ENCODE measurements around the gene ANO2.
A peak's percentile ranks its signal among the peaks of the same experiment; 100 is the strongest.
"Not testable (repeated sequence)": the region's sequence is repeated elsewhere in the genome, so short reads cannot be mapped to it uniquely, and the experiment has no call there.

The ANO2 gene

DNA sequence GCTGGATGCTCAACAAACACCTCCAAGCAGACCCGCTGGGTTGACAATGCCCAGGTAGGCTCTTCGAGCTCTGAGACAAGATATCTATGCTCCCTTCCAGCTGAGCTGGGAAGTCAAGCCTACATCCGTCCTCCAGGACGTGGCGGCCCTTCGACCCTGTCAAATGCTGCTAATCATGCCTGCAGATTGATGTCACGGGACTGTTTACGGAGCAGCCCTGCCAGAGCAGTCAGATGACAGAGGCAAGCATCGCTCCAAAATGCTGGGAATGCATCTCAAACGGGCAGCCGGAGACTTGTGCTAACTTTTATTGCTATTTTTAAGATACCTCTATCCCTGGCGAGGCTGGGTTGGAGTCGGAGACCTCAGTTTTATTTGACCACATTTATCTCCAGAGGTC, 373.9 kb downstream of the ANO2 start:
- no peak for DNase-seq

DNA sequence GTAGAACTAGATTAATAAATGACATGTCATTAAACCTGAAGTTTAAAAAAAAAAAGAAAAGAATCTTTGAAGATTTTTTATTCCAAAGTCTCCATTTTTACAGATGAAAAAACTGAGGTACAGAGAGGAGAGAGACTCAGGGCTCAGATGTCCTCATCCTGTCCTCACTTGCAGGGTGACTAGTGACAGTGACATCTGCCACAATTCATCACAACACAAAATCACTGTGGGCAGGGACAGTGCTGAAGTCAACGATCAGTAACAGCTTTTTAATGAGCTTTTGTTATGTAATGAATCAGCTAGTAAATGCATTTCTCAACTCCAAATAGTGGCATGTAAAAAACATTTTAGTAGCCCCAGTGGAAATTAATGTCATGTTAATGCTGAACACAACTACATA, 374.6 kb downstream of the ANO2 start:
- DNase-seq: no peak

DNA sequence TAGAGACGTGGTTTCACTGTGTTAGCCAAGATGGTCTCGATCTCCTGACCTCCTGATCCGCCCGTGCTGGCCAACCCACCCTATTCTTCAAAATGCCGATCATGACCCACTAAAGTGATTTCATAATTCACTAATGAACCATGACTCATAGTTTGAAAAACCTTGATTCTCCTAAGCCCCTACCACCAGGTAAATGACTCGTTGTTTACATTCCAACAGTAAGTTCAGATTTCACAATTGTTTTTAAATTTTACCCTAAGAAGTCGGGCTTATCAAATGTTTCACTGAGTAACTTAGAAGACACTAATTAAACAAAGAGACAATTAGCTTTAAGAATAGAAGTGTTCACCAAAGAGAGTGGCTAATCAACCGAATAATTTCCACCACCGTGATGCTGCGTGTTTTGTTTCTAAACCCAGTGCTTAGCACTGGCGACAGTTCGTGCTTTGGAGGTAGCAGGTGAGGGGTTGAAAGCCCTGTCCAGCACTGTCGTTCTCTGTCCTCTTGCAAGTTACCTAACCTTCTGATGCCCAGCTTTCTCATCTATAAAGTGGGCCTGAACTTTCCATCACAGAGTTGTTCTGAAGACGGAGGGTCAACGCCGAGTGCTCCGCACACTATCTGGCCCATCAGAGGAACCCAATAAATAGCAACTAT, 376.6 kb downstream of the ANO2 start:
- DNase-seq: no peak

DNA sequence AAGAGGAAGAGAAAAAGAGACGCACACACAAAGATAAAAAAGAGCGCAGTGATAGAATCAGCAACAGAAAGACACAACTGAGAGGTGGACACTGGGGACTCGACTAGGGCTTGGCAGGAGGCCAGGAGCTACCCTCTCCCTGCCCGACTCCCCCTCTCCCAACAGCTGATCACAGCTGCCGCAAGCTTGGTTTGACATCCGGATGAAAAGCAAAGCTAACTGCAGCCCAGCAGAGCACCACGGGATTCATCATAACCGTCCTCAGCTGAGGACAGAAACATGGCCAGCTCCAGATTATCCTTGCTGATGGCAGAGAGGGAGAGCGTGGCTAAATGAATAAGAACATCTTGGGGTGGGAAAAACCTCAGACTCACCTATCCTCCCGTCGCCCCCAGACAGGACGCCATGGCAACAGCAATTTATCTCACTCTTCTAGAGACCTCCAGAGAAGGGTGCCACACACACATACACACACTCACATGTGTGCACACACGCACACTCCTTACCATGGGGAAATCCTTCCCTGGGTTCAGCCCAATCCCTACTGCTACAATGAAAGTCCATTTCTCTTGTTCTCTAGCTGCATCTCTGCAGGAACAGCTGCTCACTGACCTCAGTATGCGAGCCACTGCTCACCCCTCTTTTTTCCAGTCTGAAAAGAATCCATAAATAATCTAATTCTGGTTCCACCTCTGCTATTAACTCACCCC, 377.9 kb downstream of the ANO2 start:
- no peak for DNase-seq

DNA sequence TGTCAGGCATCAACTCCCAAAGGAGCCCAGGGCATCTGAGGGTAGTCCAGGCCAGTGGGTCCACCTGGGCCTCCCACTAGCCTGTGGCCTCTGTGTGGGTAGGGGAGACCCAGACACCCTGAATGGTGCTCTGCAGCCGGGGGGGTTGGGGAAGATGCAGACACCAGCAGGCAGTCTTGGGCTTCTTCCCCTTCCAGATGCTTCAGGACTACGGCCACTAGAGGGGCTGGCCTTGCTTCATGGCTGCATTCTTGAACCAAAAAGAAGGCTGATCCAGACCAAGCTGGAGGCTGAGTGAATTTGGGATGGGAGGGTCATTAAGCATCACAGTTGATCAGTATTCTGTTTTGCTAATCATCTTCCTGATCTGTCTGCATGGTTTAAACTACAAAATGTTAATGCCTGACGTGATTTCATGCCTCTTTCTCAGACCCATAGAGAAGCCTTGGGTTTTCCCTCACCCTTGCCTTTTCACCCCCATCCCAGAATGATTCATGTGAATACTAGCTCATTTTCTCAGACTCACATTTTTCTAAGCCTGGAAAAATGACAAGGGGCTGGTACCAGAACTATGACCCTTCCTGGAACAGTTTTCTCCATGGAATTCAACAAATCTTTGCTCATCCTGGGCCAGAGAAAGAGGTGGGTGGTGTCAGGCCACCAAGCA, 379.0 kb downstream of the ANO2 start:
- no peak for DNase-seq

DNA sequence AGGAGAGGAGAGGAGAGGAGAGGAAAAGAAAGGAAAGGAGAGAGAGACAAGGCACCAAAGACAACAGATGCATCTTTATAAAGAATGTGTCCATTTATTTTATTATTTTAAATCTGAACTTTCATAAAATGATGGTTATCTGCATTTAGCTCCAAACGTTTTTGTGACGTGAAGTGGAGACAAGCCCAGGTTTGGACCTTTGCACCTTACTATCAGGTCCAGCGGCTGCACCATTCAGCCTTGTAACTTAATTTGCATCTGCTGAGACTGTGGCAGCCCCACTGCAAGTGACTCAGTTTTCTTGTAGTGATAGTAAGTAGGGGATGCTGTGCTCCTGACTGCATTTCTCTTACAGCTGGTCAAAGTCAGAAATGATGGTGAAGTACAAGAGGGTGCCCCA, 382.5 kb downstream of the ANO2 start:
- no peak for DNase-seq

DNA sequence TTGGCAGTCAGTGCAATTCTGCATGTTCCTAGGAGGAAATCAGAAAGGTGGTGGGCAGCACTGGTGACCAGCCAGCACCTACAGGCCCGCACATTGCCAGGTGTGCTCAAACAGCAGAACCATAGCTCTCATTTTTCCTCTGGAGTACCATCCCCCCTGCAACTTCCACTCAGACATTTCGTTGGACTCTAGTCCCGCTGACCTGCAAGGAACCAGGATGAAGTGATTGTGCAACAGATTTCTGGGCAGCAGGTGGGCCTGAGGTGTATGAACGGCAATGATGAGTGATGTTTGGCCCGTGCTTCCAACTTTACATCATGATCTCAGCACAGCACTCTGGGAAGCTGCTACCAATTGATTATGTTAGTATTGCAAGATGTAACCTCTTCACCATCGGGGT, 383.2 kb downstream of the ANO2 start:
- DNase-seq: no peak

DNA sequence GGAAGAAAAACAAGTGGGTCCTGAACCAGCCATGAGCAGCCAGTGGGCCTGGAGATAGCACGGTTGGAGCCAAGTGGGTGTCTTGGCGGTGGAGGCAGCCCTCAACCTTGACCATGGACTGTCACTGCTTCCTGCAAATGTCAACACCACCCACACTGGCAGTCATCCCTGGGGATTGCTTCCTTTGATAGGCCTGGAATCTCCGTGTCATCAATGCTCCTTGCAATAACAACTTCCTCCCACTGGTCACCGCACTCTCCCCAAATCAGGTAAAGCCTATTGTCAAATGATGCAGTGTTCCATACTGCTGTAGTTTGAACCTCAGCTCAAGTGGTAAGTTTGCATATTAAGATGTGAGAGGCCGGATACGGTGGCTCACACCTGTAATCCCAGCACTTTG, 384.0 kb downstream of the ANO2 start:
- no peak for DNase-seq

DNA sequence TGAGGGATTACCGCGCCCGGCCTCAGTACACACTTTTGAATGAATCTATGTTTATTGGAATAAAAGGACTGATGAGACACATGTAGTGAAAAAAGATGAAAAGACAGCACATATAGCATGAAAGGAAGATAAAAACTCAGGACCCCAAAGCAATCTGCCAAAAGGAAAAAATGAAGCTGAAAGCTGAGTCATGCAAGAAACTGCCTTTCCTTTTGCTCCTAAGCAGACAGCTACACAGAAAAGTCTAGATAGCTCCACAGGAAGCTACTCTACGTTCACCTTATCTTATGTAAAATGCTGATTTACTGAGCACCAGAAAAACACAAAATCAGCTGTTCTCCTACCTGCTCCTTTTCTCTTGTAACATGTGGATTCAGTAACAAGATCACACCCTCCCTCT, 384.8 kb downstream of the ANO2 start:
- no peak for DNase-seq

DNA sequence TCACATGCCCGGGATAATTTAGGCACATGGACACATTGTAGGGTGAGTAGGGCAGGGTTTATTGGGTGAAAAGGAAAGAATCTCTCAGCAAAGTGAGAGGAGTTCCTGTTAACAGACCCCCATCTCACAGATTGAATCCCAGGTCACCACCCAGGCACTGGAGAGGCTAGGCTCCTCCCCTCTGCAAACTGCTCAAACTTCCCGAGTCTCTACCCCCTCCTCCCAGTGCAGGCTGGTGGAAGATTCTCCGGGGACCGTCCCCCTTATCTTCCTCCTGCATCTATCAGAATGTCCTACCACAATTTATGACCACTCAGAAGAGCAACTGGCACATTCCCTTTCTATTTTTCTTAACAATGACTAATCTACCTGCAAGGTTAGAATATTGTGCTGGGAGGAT, 387.2 kb downstream of the ANO2 start:
- DNase-seq: no peak

DNA sequence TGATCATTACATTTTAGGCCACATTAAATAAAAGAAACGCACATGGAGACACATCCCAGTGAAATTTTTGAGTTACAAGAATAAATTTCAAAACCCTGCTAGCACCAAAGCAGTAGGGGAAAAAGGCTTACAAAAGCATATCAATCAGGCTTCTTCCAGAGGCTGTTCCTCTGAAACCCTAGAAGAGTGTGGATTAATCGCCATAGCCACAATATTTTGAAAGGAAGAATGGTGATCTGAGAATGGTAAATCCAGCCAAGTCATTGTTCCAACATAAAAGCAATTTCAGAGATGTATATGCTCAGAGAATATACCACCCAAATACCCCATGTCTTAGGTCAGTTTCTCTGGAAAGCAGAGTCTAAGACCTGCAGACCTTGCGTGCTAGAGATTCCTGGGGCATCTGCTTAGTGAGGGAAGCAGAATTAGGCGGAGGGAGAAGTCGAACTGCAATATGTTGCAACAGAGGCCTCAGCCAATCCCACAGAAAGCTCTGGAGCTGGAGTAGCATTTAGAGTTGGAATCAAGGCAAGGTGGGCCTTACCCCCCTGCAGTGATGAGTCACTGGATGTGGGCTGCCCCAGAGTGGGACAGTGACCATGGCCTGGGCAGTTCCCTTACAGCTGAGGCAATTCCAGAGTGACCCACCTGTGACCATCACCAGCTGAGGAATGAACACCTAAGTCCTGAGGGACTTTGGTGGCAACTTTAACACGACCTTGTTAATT, 387.9 kb downstream of the ANO2 start:
- DNase-seq: no peak

DNA sequence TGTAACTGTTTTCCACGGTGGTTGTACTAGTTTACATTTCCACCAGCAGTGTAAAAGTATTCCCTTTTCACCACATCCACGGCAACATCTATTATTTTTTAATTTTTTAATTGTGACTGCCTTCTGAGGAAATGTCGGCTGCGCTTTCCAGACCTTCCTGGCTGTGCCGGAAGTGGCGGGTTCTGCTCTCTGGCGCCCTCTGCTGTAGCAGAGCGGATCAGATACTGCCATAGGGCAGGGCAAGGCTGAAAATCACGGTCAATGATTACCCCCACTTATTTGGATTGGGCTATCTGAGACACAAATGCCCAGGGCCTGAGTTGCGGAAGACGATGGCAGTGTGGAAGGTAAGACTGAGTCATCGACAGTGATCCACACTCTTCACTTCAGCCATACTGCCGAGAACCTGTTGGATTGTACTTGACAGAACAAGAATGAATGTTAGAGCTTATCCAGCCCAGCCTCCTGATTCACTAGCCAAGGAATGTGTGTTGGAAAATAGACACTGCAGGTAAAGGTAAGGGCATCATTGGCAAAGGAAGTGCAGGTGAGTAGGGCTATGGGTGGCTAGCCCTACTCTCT, 388.9 kb downstream of the ANO2 start:
- DNase-seq: peak; percentile 35

DNA sequence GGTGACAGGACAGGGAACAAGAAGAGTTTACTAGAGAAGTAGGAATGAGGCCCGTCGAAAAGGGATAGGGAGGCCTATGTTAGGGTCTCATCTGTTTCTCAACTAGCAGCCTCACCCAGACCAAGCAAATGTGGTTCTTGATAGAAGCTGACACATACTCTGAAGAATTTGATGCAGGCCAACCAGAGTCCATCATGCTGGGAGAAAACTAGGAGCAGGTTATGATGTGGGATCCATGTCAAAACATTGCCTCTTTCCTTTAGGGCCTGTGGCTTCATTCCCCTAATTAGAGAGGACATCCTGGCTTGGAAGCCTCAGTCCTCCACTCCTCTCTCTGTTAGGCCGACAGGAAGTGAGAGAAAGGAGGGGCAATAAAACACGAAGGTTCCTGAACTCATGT, 390.3 kb downstream of the ANO2 start:
- DNase-seq: no peak

DNA sequence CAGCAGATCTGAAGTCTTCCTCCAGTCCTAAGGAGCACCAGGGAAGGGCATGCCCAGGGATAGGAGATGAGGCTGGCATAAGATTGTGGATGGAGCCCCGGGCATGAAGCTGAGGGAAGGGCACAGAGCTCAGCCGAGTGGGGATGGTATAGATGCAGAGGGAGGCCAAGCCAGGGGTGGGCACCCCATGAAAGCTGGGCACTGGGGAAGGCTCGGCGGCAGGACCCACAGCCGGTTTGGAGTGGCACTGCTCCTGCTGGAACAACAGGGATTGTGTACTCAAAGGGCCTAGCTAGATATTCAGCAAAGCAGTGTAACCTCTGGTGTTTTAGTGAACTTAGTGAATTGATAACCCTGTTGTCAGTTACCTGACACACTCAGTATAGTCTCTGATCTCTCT, 396.0 kb downstream of the ANO2 start:
- DNase-seq: no peak

DNA sequence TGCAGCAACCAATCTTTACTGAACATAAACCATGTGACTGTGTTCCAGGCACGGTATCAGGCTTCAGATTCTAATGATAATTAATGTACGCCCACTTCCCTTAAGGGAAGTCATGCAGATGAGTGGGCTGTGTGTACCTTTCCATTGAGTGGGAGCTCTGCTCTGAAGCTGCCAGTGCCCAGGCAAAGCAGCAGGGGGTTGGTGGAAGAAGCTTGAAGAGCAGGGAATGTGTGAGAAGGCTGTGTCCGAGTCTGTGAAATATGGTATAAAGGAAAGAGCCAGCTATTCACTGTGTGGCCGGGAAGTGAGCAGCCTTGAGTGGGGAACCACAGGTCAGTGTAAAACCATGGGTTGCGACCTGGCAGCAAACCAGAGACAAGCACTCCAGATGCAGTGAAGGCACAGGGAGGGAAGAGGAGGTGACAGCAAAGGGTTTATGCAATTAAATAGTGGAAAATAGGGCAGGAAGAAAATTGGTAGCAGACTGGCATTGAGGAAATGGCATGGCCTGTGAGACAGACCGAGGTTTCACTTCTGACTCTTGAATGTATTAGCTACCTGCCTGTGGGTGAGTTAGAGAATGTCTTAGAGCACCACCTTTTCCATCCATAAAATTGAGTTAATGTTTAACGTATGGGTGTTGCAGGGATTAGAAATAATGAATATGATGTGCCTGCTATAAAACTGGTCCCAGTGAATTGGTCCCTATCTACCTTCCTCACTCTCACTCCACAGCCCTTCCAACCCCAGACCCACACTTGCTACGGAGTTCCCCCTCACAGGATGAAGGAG, 396.7 kb downstream of the ANO2 start:
- no peak for DNase-seq

DNA sequence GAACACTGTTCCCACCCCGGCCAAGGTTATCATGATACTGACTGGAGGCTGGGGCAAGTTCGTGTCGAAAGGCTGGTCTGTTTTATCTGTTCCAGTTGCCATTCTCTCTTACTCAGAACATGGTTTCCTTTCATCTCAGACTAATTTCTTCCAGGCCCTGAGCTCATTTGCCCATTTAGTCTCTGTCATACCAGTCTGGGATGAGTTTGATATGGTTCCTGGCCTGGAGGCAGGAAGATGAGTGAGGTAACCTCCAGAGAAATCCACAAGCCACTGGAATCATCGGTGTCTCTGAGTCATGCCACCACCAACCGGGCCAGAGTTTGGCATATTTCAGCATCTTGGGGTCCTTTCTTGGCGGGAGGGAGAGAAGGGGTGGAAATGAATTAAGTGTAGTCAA, 398.4 kb downstream of the ANO2 start:
- no peak for DNase-seq

DNA sequence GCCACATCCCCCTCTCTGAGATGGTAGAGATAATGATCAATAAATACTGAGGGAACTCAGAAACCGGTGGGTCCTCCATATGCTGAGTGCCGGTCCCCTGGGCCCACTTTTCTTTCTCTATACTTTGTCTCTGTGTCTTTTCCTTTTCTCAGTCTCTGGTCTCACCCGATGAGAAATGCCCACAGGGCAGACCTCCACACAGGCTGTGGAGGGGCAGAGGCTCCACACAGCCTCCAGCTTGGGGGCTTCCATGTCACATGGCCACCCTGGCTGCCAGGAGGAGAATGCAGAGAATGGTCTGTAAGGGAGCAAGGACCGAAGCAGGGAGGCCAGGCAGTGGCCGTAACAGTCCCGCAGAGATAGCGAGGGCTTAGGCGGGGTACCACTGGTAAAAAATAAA, 407.3 kb downstream of the ANO2 start:
- no peak for DNase-seq

DNA sequence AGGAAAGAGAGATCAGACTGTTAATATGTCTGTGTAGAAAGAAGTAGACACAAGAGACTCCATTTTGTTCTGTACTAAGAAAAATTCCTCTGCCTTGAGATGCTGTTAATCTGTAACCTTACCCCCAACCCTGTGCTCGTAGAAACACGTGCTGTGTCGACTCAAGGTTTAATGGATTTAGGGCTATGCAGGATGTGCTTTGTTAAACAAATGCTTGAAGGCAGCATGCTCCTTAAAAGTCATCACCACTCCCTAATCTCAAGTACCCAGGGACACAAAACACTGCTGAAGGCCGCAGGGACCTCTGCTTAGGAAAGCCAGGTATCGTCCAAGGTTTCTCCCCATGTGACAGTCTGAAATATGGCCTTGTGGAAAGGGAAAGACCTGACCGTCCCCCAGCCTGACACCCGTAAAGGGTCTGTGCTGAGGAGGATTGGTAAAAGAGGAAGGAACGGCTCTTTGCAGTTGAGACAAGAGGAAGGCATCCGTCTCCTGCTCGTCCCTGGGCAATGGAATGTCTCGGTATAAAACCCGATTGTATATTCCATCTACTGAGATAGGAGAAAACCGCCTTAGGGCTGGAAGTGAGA, 407.9 kb downstream of the ANO2 start:
- not testable (repeated sequence) for DNase-seq

DNA sequence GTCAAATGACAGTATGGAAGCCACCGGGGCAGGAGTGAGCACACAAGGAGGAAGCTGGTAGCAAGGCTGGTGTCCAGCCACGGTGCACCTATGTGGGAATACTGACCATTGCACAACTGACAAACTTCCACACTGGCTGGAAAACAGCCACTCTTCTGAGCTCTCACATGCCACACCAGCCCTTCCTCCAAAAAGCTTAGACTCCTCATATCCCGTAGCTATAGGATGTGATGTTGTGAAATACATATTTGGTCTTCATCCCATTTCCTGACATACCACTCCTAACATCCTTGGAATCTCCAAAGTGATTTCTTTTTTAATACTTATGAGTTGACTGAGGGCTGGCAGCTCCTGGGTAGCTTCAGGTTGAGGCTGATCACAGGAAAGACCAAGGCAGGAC, 409.5 kb downstream of the ANO2 start:
- DNase-seq: no peak

DNA sequence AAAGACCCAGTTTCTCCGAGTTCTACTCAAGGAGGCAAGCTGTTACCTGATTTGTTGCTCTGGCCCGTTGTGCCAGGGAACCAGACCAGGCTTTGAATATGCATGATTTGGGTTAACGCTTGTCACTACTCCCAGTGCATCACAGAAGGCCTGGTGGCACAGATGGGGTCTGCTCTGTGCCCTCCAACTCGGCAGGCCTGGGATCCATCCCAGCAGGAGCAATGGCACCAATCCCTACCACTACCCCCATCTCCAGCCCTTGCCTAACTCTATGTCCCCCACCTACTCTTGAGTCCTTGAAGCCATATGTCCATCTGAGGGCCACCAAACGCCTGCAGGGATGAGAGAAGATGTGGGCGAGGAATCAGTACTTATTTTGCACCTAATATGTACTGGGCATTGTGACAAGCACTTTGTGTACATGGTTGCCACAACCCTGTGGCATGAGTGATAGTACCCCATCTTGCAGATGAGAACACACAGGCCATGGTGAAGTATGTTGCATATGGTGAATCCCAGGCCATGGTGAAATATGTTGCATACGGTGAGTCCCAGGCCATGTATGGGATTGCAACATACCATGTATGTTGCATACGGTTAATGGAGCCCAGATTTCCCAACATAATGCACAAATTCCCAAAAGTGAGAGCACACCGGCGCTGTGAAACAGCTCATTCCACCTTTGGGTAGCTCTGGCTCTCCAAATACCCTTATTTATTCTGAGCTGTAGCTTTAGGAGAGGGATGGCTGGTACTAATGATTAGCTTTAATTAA, 410.4 kb downstream of the ANO2 start:
- no peak for DNase-seq

DNA sequence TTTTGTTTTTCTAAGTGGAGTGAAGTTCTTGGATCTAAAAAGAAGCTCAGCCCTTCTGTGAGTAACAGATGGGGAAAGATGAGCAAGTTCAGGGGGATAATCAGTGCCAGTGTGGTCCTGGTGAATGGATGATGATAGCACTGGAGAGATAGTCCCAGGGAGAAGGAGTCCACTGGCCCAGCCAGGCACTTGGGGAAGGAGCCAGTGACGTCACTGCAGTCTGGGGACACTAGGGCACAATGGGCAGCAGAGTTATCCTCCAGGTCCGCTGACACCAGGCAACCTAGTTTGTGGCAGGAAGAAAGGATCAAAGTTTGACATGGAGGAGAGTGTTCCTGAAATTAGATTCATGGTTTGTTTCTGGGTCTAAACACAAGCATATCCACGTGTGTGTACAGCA, 411.7 kb downstream of the ANO2 start:
- DNase-seq: no peak
